PC-3 (cell line): ENCODE measurements around the gene SAMD9L.

Source experiments
- CTCF ChIP-seq: fragments of 300-600 bp; sonication (generic); conservative IDR thresholded peaks from 2 replicates; pipeline ENCODE4 v1.5.1; 2017; ENCODE audit warnings: antibody characterized with exemption, low read depth, mild to moderate bottlenecking, low read length
- EZH2 ChIP-seq: fragments of 300-600 bp; sonication (generic); IDR thresholded peaks from one replicate; pipeline ENCODE4 v1.6.1; 2017; ENCODE audit warnings: antibody characterized with exemption, mild to moderate bottlenecking, low read length; ENCODE audit not compliant: unreplicated experiment

GRCh38 chr7:93148144-93148543 lies at the start of gene SAMD9L:
- TF ChIP-seq CTCF: no peak
- no peak for TF ChIP-seq EZH2
